ENCODE data around the gene PCDHGA1. TPM values are rescaled to one million over a fixed set of nuclear protein-coding genes. Genes with fewer than 3 reads are reported as not detected.

Gene PCDHGA1
- total and polyA plus RNA-seq, 4 experiments from 2014 or later: 0.58 to 0.78 TPM; not detected in 2

- no peaks in the 10 kb centered on the region for H3K27me3 ChIP-seq (ENCODE audit: insufficient read depth, low read length)
- DNase-seq: no peak
- peaks cover 42% of the 10 kb centered on the region for H3K36me3 ChIP-seq (ENCODE audit: insufficient read depth, low read length)
- H3K9me3 Mint-ChIP-seq: no peaks in the 10 kb centered on the region
- no peak overlapping the region for H3K4me3 ChIP-seq (ENCODE audit: low read length in 2 of 2)
- POLR2A ChIA-PET (ENCODE audit: partially characterized antibody): interaction anchor here (0.7 kb wide), 1 partner anchor 8 kb away, joined by 4 read pairs; no protein-coding TSS in a partner anchor
- no peaks in the 10 kb centered on the region for H3K4me1 ChIP-seq (ENCODE audit: insufficient read depth, low read length)
- no peak overlapping the region for H3K4me3 Mint-ChIP-seq
- intact Hi-C loops (cut with micrococcal nuclease): no loop called here
- no peaks in the 10 kb centered on the region for H3K27me3 Mint-ChIP-seq
- CTCF ChIA-PET (ENCODE audit: partially characterized antibody): interaction anchor here (0.6 to 6.5 kb wide), 9 partner anchors 11 to 1522 kb away, joined by 3 to 49 read pairs (median 4); no protein-coding TSS in a partner anchor
- peaks cover 4 to 14% (median 12%) of the 10 kb centered on the region in 4 donors for H3K4me1 Mint-ChIP-seq
- H3K9me3 ChIP-seq (ENCODE audit: control insufficient read depth in 1 of 2, low read length in 2 of 2): no peaks in the 10 kb centered on the region
- H3K27ac Mint-ChIP-seq: peak overlapping the region in 5 of 7 donors; percentile 37 to 86 (median 64)
- H3K27ac ChIP-seq (ENCODE audit: low read depth, low read length): no peak overlapping the region
- peaks cover 28 to 30% of the 10 kb centered on the region in 2 donors for H3K36me3 Mint-ChIP-seq
Measured at GRCh38 chr5:141534492-141535213, 204.3 kb downstream of the PCDHGA1 start.

DNA sequence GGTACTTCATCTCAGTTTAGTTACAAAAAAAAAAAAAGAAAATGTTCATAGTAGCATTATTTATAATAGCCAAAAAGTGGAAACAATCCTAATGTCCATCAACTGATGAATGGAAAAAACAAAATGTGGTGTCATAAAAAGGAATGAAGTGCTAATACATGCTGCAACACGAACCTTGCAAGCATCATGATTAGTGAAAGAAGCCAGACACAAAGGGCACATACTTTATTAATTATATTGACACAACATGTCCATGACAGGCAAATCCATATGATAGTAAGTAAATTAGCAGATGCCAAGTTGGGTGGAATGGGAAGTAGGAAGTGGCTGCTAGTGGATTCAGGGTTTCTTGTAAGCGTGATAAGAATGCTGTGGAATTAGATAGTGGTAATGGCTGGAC, 212.7 kb downstream of the PCDHGA1 start:
- no peak overlapping the region for H3K27ac ChIP-seq (ENCODE audit: low read depth, low read length)
- intact Hi-C loops (cut with micrococcal nuclease): no loop called here
- H3K27me3 ChIP-seq (ENCODE audit: insufficient read depth, low read length): no peaks in the 10 kb centered on the region
- H3K36me3 Mint-ChIP-seq: peaks cover 50 to 53% of the 10 kb centered on the region in 2 donors
- peaks cover 15 to 23% (median 17%) of the 10 kb centered on the region in 4 donors for H3K4me1 Mint-ChIP-seq
- H3K4me1 ChIP-seq (ENCODE audit: insufficient read depth, low read length): no peaks in the 10 kb centered on the region
- CTCF ChIA-PET (ENCODE audit: partially characterized antibody): interaction anchor here (0.6 to 2.2 kb wide), 7 partner anchors 9 to 24 kb away, joined by 3 to 7 read pairs (median 4); no protein-coding TSS in a partner anchor
- no peaks in the 10 kb centered on the region for H3K27me3 Mint-ChIP-seq
- peaks cover 0 to 6% of the 10 kb centered on the region in 2 donors for H3K9me3 ChIP-seq (ENCODE audit: control insufficient read depth in 1 of 2, low read length in 2 of 2)
- peak overlapping the region in 3 of 7 donors; percentile 3 to 47 (median 6) for H3K27ac Mint-ChIP-seq
- H3K36me3 ChIP-seq (ENCODE audit: insufficient read depth, low read length): peaks cover 10% of the 10 kb centered on the region
- H3K4me3 ChIP-seq (ENCODE audit: low read length in 2 of 2): no peak overlapping the region
- POLR2A ChIA-PET (ENCODE audit: partially characterized antibody): no interaction called here
- H3K9me3 Mint-ChIP-seq: peaks cover 0 to 15% (median 9%) of the 10 kb centered on the region in 8 donors
- no peak overlapping the region for H3K4me3 Mint-ChIP-seq
- no peak for DNase-seq

GRCh38 chr5:141547488-141547887, 217.2 kb downstream of the PCDHGA1 start:
- Histone ChIP-seq H3K9me3 (ENCODE audit: control insufficient read depth in 1 of 2, low read length in 2 of 2) (peaks cover 0 to 6% of the 10 kb centered on the region in 2 donors), H3K27ac (ENCODE audit: low read depth, low read length) (no peak overlapping the region), H3K4me1 (ENCODE audit: insufficient read depth, low read length) (peaks cover 17% of the 10 kb centered on the region), H3K27me3 (ENCODE audit: insufficient read depth, low read length) (no peaks in the 10 kb centered on the region), H3K36me3 (ENCODE audit: insufficient read depth, low read length) (peaks cover 10% of the 10 kb centered on the region), H3K4me3 (ENCODE audit: low read length in 2 of 2) (no peak overlapping the region)
- peak overlapping the region in 1 of 8 donors; percentile 64 for H3K4me3 Mint-ChIP-seq
- intact Hi-C loops (cut with micrococcal nuclease): no loop called here
- H3K36me3 Mint-ChIP-seq: peaks cover 53 to 75% of the 10 kb centered on the region in 2 donors
- ChIA-PET POLR2A (ENCODE audit: partially characterized antibody) (interaction anchor here (1.2 kb wide), 2 partner anchors 10 to 227 kb away, joined by 4 read pairs; partner anchors contain the start of gene TAF7), CTCF (ENCODE audit: partially characterized antibody) (interaction anchor here (0.6 to 5.7 kb wide), 4 partner anchors 9 to 25 kb away, joined by 3 to 34 read pairs (median 8); no protein-coding TSS in a partner anchor)
- H3K27ac Mint-ChIP-seq: no peak overlapping the region
- no peaks in the 10 kb centered on the region for H3K27me3 Mint-ChIP-seq
- DNase-seq: no peak
- H3K4me1 Mint-ChIP-seq: peaks cover 27 to 51% (median 38%) of the 10 kb centered on the region in 4 donors
- peaks cover 0 to 20% (median 11%) of the 10 kb centered on the region in 8 donors for H3K9me3 Mint-ChIP-seq

DNA sequence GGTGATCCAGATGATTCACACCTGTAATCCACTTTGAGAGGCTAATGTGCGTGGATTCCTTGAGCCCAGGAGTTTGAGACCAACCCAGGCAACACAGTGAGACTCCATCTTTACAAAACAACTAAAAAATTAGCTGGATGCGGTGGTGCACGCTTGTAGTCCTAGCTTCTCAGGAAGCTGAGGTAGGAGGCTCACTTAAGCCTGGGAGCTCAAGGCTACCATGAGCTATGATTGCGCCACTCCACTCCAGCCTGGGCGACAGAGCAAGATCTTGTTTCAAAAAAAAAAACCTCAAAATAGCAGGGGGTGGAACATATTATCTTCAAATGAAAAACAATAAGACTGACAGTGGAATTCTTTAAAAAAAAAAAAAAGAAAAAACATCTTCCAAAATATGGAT, 217.6 kb downstream of the PCDHGA1 start:
- H3K9me3 Mint-ChIP-seq: peaks cover 0 to 20% (median 11%) of the 10 kb centered on the region in 8 donors
- ChIA-PET CTCF (ENCODE audit: partially characterized antibody) (interaction anchor here (0.6 to 5.7 kb wide), 4 partner anchors 9 to 26 kb away, joined by 3 to 34 read pairs (median 8); no protein-coding TSS in a partner anchor), POLR2A (ENCODE audit: partially characterized antibody) (interaction anchor here (1.2 kb wide), 2 partner anchors 9 to 227 kb away, joined by 4 read pairs; partner anchors contain the start of gene TAF7)
- peaks cover 17% of the 10 kb centered on the region for H3K4me1 ChIP-seq (ENCODE audit: insufficient read depth, low read length)
- intact Hi-C loops (cut with micrococcal nuclease): loop anchor here (2.0 kb wide), 1 partner anchor 23 kb away; no protein-coding TSS in a partner anchor
- no peak overlapping the region for H3K4me3 ChIP-seq (ENCODE audit: low read length in 2 of 2)
- peaks cover 27 to 54% (median 39%) of the 10 kb centered on the region in 4 donors for H3K4me1 Mint-ChIP-seq
- peaks cover 0 to 6% of the 10 kb centered on the region in 2 donors for H3K9me3 ChIP-seq (ENCODE audit: control insufficient read depth in 1 of 2, low read length in 2 of 2)
- H3K27ac Mint-ChIP-seq: peak overlapping the region in 2 of 7 donors; percentile 13 to 34
- no peaks in the 10 kb centered on the region for H3K27me3 ChIP-seq (ENCODE audit: insufficient read depth, low read length)
- H3K36me3 ChIP-seq (ENCODE audit: insufficient read depth, low read length): peaks cover 10% of the 10 kb centered on the region
- H3K4me3 Mint-ChIP-seq: no peak overlapping the region
- DNase-seq: no peak
- peaks cover 53 to 75% of the 10 kb centered on the region in 2 donors for H3K36me3 Mint-ChIP-seq
- H3K27me3 Mint-ChIP-seq: no peaks in the 10 kb centered on the region
- H3K27ac ChIP-seq (ENCODE audit: low read depth, low read length): no peak overlapping the region

- Histone ChIP-seq H3K36me3 (ENCODE audit: insufficient read depth, low read length) (peaks cover 21% of the 10 kb centered on the region), H3K4me1 (ENCODE audit: insufficient read depth, low read length) (peaks cover 21% of the 10 kb centered on the region), H3K9me3 (ENCODE audit: control insufficient read depth in 1 of 2, low read length in 2 of 2) (no peaks in the 10 kb centered on the region), H3K4me3 (ENCODE audit: low read length in 2 of 2) (no peak overlapping the region), H3K27me3 (ENCODE audit: insufficient read depth, low read length) (no peaks in the 10 kb centered on the region), H3K27ac (ENCODE audit: low read depth, low read length) (peak overlapping the region; percentile 44)
- Mint-ChIP-seq H3K4me1 (peaks cover 26 to 36% (median 34%) of the 10 kb centered on the region in 4 donors), H3K27ac (peak overlapping the region; percentile 76 to 94 (median 93)), H3K27me3 (no peaks in the 10 kb centered on the region), H3K9me3 (no peaks in the 10 kb centered on the region), H3K36me3 (peaks cover 42 to 77% of the 10 kb centered on the region in 2 donors), H3K4me3 (peak overlapping the region in 4 of 8 donors; percentile 12 to 63 (median 21))
- POLR2A ChIA-PET (ENCODE audit: partially characterized antibody): interaction anchor here (0.7 to 1.2 kb wide), 3 partner anchors 10 to 55 kb away, joined by 3 to 5 read pairs (median 4); no protein-coding TSS in a partner anchor
- CTCF ChIA-PET (ENCODE audit: partially characterized antibody): interaction anchor here (0.7 to 4.8 kb wide), 42 partner anchors 10 to 403 kb away, joined by 3 to 46 read pairs (median 4); partner anchors contain the start of genes PCDHB11, PCDHB14, PCDHB15 and PCDHB9
- intact Hi-C loops (cut with micrococcal nuclease): loop anchor here (1.0 to 10.0 kb wide), 4 partner anchors 203 to 473 kb away; partner anchors contain the start of genes PCDHGA4, PCDHGB1 and PCDHGB2
- DNase-seq: peak; percentile 77 to 82 (median 79)
Measured at GRCh38 chr5:141557681-141558136, 227.4 kb downstream of the PCDHGA1 start.

- Histone ChIP-seq H3K36me3 (ENCODE audit: insufficient read depth, low read length) (peaks cover 25% of the 10 kb centered on the region), H3K4me1 (ENCODE audit: insufficient read depth, low read length) (peaks cover 21% of the 10 kb centered on the region), H3K9me3 (ENCODE audit: control insufficient read depth in 1 of 2, low read length in 2 of 2) (no peaks in the 10 kb centered on the region), H3K4me3 (ENCODE audit: low read length in 2 of 2) (no peak overlapping the region), H3K27ac (ENCODE audit: low read depth, low read length) (no peak overlapping the region), H3K27me3 (ENCODE audit: insufficient read depth, low read length) (no peaks in the 10 kb centered on the region)
- ChIA-PET POLR2A (ENCODE audit: partially characterized antibody) (interaction anchor here (0.7 kb wide), 1 partner anchor 55 kb away, joined by 3 read pairs; no protein-coding TSS in a partner anchor), CTCF (ENCODE audit: partially characterized antibody) (interaction anchor here (0.6 to 4.8 kb wide), 42 partner anchors 10 to 890 kb away, joined by 3 to 46 read pairs (median 4); partner anchors contain the start of genes PCDHB14, PCDHB15, PCDHB9 and PCDHGA10)
- intact Hi-C loops (cut with micrococcal nuclease): loop anchor here (1.0 to 10.0 kb wide), 4 partner anchors 203 to 474 kb away; partner anchors contain the start of genes PCDHGA4, PCDHGB1 and PCDHGB2
- Mint-ChIP-seq H3K36me3 (peaks cover 46 to 80% of the 10 kb centered on the region in 2 donors), H3K4me1 (peaks cover 26 to 39% (median 35%) of the 10 kb centered on the region in 4 donors), H3K27ac (peak overlapping the region; percentile 76 to 94 (median 93)), H3K27me3 (no peaks in the 10 kb centered on the region), H3K4me3 (peak overlapping the region in 1 of 8 donors; percentile 16), H3K9me3 (no peaks in the 10 kb centered on the region)
- DNase-seq: peak in 1 of 5 donors; percentile 31
Measured at GRCh38 chr5:141558150-141558549, 227.8 kb downstream of the PCDHGA1 start.
